IPS DF 19.7 (cell line): ENCODE measurements around the gene IL6ST.

Experiments
- DNase-seq: peaks from one replicate; pipeline ENCODE4 v3.0.0-alpha.2; 2013; ENCODE audit warnings: low read depth, low spot score

The IL6ST gene

GRCh38 chr5:55896663-55897062, 98.1 kb downstream of the IL6ST start:
- DNase-seq, result no peak

- DNase-seq, result no peak
Measured at GRCh38 chr5:55896238-55896637, 98.5 kb downstream of the IL6ST start.

GRCh38 chr5:55895346-55895745, 99.4 kb downstream of the IL6ST start:
- DNase-seq, result no peak

GRCh38 chr5:55894135-55894534, 100.6 kb downstream of the IL6ST start:
- DNase-seq, result no peak

- no peak for DNase-seq
Measured at GRCh38 chr5:55892479-55892878, 102.3 kb downstream of the IL6ST start.

GRCh38 chr5:55888205-55888604, 106.6 kb downstream of the IL6ST start:
- no peak for DNase-seq

GRCh38 chr5:55885359-55885758, 109.4 kb downstream of the IL6ST start:
- DNase-seq, result no peak
